Measurements from ENCODE around the gene TCAP.

TCAP gene

GRCh38 chr17:39660397-39661385 is 4.5 kb upstream of the TCAP start:
- Histone ChIP-seq H3K9me2 (ENCODE audit: low read depth, low read length) (no peaks in the 10 kb centered on the region), H3K4me2 (ENCODE audit: low read length) (no peak overlapping the region), H3K27me3 (ENCODE audit: insufficient read depth, low read length) (no peaks in the 10 kb centered on the region), H3K79me2 (ENCODE audit: insufficient read depth, low read length) (no peaks in the 10 kb centered on the region), H3K36me3 (ENCODE audit: insufficient read depth, low read length) (peaks cover 27% of the 10 kb centered on the region; the same call in 1 of the 2 replicates), H3K27ac (ENCODE audit: low read depth, low read length, poor library complexity, severe bottlenecking) (no peak overlapping the region), H3K9me3 (ENCODE audit: low read length) (no peaks in the 10 kb centered on the region), H3K4me1 (ENCODE audit: insufficient read depth, low read length, severe bottlenecking) (peaks cover 5% of the 10 kb centered on the region), H4K20me1 (ENCODE audit: insufficient read depth, low read length) (no peaks in the 10 kb centered on the region), H3K4me3 (ENCODE audit: low read depth, low read length, poor library complexity, severe bottlenecking) (no peak overlapping the region), H2AFZ (ENCODE audit: low read length) (no peak overlapping the region), H3F3A (ENCODE audit: insufficient read depth, low read length) (no peaks in the 10 kb centered on the region), H3K9ac (ENCODE audit: low read length) (no peak overlapping the region)
- no peak for TF ChIP-seq CTCF (IDR thresholded peaks at IDR 0.05; ENCODE audit: low read length)
- no peak for TF ChIP-seq EZH2 (IDR thresholded peaks at IDR 0.05; ENCODE audit: borderline replicate concordance, low read length)

GRCh38 chr17:39661744-39662541 is 3.2 kb upstream of the TCAP start:
- Histone ChIP-seq H4K20me1 (ENCODE audit: insufficient read depth, low read length) (no peaks in the 10 kb centered on the region), H3K9ac (ENCODE audit: low read length) (no peak overlapping the region)

More at GRCh38 chr17:39661744-39662541, 3.2 kb upstream of the TCAP start:
- peaks cover 9% of the 10 kb centered on the region; the same call in 1 of the 2 replicates for H3K27me3 ChIP-seq (ENCODE audit: insufficient read depth, low read length)
- no peak overlapping the region for H3K27ac ChIP-seq (ENCODE audit: low read depth, low read length, poor library complexity, severe bottlenecking)
- H3K9me2 ChIP-seq (ENCODE audit: low read depth, low read length), result no peaks in the 10 kb centered on the region
- no peak overlapping the region for H3K4me2 ChIP-seq (ENCODE audit: low read length)
- no peak overlapping the region for H2AFZ ChIP-seq (ENCODE audit: low read length)
- H3F3A ChIP-seq (ENCODE audit: insufficient read depth, low read length), result no peaks in the 10 kb centered on the region
- peaks cover 27% of the 10 kb centered on the region; the same call in 1 of the 2 replicates for H3K36me3 ChIP-seq (ENCODE audit: insufficient read depth, low read length)
- H3K9me3 ChIP-seq (ENCODE audit: low read length), result no peaks in the 10 kb centered on the region
- H3K4me3 ChIP-seq (ENCODE audit: low read depth, low read length, poor library complexity, severe bottlenecking), result no peak overlapping the region
- H3K4me1 ChIP-seq (ENCODE audit: insufficient read depth, low read length, severe bottlenecking), result peaks cover 5% of the 10 kb centered on the region
- TF ChIP-seq CTCF (IDR thresholded peaks at IDR 0.05; ENCODE audit: low read length) (no peak), EZH2 (IDR thresholded peaks at IDR 0.05; ENCODE audit: borderline replicate concordance, low read length) (no peak)
- no peaks in the 10 kb centered on the region for H3K79me2 ChIP-seq (ENCODE audit: insufficient read depth, low read length)

Measured in OCI-LY1 (cell line).